Measurements from ENCODE around the gene VPS37C. TPM values are rescaled to one million over a fixed set of nuclear protein-coding genes. Genes with fewer than 3 reads are reported as not detected.

The VPS37C gene
- total and polyA plus RNA-seq, 10 of the 15 experiments (the other 5 are each of a cell fraction or from before 2014, with no cell fraction given): 0.39 to 16.5 (median 7.8) TPM

GRCh38 chr11:61092280-61092766 lies 68.9 kb downstream of the VPS37C start (continued):
- TF ChIP-seq RELB (IDR thresholded peaks at IDR 0.05; ENCODE audit: low read depth) (peak; percentile 59; the same call in 1 of the 2 replicates), ZNF207 (IDR thresholded peaks at IDR 0.05; ENCODE audit: borderline replicate concordance) (no peak), NFYA (IDR thresholded peaks at IDR 0.05; ENCODE audit: borderline replicate concordance, low read depth, low read length) (no peak), CHD1 (IDR thresholded peaks at IDR 0.05; ENCODE audit: low read depth, low read length) (no peak), EP300 (IDR thresholded peaks at IDR 0.05; ENCODE audit: borderline replicate concordance in 1 of 2, control insufficient read depth in 1 of 2, low read depth in 2 of 2, low read length in 2 of 2) (peak; percentile 30 to 60; a peak in 1 of 4 replicates), RUNX3 (IDR thresholded peaks at IDR 0.05; ENCODE audit: low read length) (peak; percentile 60; the same call in 1 of the 2 replicates), TCF12 (IDR thresholded peaks at IDR 0.05; ENCODE audit: low read depth, low read length) (no peak), CHD2 (IDR thresholded peaks at IDR 0.05; ENCODE audit: borderline replicate concordance, low read depth, low read length) (0 out of 2 replicates have a peak, but pooled peaks have one; percentile 30), FOS (IDR thresholded peaks at IDR 0.05; ENCODE audit: borderline replicate concordance, extremely low read depth, insufficient read length) (no peak), BHLHE40 (IDR thresholded peaks at IDR 0.05; ENCODE audit: borderline replicate concordance in 1 of 2, low read depth in 2 of 2, low read length in 1 of 2) (peak; percentile 28 to 49; a peak in 2 of 4 replicates), POLR2A (IDR thresholded peaks at IDR 0.05; ENCODE audit: low read depth, low read length) (peak; percentile 63), TARDBP (IDR thresholded peaks at IDR 0.05; ENCODE audit: borderline replicate concordance) (0 out of 2 replicates have a peak, but pooled peaks have one; percentile 33), SKIL (IDR thresholded peaks at IDR 0.05; ENCODE audit: low read depth, poor library complexity, severe bottlenecking) (no peak), SMAD1 (IDR thresholded peaks at IDR 0.05; ENCODE audit: low read depth, partially characterized antibody) (no peak), NRF1 (conservative IDR thresholded peaks at IDR 0.05; ENCODE audit: low read depth, low read length) (no peak), SREBF1 (IDR thresholded peaks at IDR 0.05; ENCODE audit: low read length) (no peak), POLR2AphosphoS5 (IDR thresholded peaks at IDR 0.05; ENCODE audit: low read length) (peak; percentile 40; the same call in 1 of the 2 replicates), ZBED1 (IDR thresholded peaks at IDR 0.05; ENCODE audit: borderline replicate concordance) (0 out of 2 replicates have a peak, but pooled peaks have one; percentile 31), MLLT1 (IDR thresholded peaks at IDR 0.05) (no peak), FOXM1 (IDR thresholded peaks at IDR 0.05; ENCODE audit: low read depth, low read length) (peak; percentile 64; the same call in 1 of the 2 replicates), EED (IDR thresholded peaks at IDR 0.05; ENCODE audit: low read depth) (peak; percentile 92), BCL11A (IDR thresholded peaks at IDR 0.05; ENCODE audit: low read depth, low read length) (no peak), MTA3 (IDR thresholded peaks at IDR 0.05; ENCODE audit: borderline replicate concordance, low read length) (no peak), NFIC (IDR thresholded peaks at IDR 0.05; ENCODE audit: low read depth, low read length) (peak; percentile 61; the same call in 1 of the 2 replicates), CHD4 (IDR thresholded peaks at IDR 0.05) (no peak), CBFB (IDR thresholded peaks at IDR 0.05; ENCODE audit: low read depth) (no peak)

Measured in GM12878 (cell line).